Measurements from ENCODE around the gene PKMYT1. TPM values are rescaled to one million over a fixed set of nuclear protein-coding genes. Genes with fewer than 3 reads are reported as not detected.

PKMYT1 gene
- total and polyA plus RNA-seq, 9 of the 15 experiments (the other 6 are each of a cell fraction or from before 2014, with no cell fraction given) = 8.7 to 201 (median 37.8) TPM

- TF ChIP-seq REST (IDR thresholded peaks at IDR 0.05; ENCODE audit: borderline replicate concordance) (no peak), REST (CRISPR knock-in tag; IDR thresholded peaks at IDR 0.05; ENCODE audit: low read depth) (no peak), ZNF217 (CRISPR knock-in tag; IDR thresholded peaks at IDR 0.05) (no peak), CHD7 (IDR thresholded peaks at IDR 0.05; ENCODE audit: low read depth, low read length) (no peak)
Measured at GRCh38 chr16:2981177-2981898, 1.1 kb upstream of the PKMYT1 start (continued).
